Globus pallidus (tissue), 1 donor: ENCODE data around the gene SEMA4B.
"Not testable (repeated sequence)": the region's sequence is repeated elsewhere in the genome, so short reads cannot be mapped to it uniquely, and the experiment has no call there.

ENCODE experiments used
- DNase-seq: peaks from one replicate; pipeline ENCODE4 v3.0.0-alpha.2; 2015; ENCODE audit warnings: low spot score

Gene SEMA4B

GRCh38 chr15:90261811-90262210 lies 60.7 kb downstream of the SEMA4B start:
- no peak for DNase-seq

- no peak for DNase-seq
Observed at GRCh38 chr15:90262426-90262825, 61.3 kb downstream of the SEMA4B start.

- no peak for DNase-seq
Observed at GRCh38 chr15:90264671-90265070, 63.5 kb downstream of the SEMA4B start.

DNA sequence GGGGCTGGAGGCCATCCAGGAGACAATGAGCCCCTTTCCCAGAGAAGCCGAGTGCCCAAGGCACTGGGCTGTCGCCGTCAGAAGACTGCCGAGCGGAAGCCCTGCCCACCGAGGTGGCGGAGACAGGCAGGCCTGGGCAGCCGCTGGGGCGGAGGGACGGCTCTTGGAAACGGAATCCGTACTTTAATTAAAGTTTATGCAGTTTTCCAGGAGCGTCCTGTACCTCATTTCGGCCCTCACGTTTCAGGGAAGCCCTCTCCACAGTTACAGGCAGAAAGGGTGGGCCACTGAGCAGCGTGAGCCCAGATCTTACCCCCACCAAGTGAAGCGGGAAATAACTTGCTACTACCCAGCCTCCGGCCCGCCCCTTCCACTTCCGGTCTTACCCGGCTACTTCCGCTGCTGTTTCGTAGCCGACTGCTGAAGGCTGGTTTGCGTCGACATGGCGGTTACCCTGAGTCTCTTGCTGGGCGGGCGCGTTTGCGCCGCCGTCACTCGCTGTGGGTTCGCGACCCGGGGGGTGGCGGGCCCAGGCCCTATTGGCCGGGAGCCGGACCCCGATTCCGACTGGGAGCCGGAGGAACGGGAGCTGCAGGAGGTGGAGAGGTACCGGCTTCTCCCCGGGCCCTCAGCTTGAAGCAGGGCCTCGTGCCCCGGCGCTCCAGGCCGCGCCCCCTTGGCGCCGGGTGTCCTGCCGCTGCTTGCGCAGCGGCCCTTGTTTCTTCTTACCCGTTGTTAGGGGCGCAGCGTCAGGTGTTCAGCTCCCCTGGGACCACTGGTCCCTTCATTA lies 64.3 kb downstream of the SEMA4B start, which contains the start of gene NGRN:
TSS of gene NGRN (plus strand) at position 402 of the 790 bp plus-strand sequence. CDS start at position 443, 41 bp downstream.
- peak; percentile 96 for DNase-seq

- no peak for DNase-seq
Observed at GRCh38 chr15:90266061-90266431, 64.9 kb downstream of the SEMA4B start.

- no peak for DNase-seq
Observed at GRCh38 chr15:90266485-90266884, 65.4 kb downstream of the SEMA4B start.

- no peak for DNase-seq
Observed at GRCh38 chr15:90268415-90268814, 67.3 kb downstream of the SEMA4B start.

DNA sequence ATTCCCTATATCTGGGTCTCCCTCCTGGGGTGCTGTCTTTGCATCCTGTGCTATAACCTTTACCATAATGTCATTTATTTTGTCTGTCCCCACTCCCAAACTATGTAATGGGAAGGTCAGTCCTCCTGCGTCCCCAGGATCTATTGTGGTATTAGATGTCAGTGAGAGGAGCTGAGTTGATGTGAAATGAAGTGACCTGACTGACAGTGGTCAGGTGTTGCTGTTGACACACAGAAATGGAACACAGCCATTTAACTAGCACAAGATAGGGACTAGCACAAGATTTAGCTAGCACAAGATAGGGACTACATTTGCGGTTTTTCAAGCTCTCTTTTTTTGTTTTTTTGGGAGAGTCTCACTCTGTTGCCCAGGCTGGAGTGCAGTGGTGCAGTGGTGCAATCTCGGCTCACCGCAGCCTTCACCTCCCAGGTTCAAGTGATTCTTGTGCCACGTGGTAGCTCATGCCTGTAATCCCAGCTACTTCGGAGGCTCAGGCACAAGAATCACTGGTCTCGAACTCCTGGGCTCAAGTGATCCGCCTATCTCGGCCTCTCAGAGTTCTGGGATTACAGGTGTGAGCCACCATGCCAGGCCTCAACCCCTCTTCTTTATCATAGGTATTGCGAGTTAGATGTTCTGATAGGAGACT lies 69.5 kb downstream of the SEMA4B start:
- no peak for DNase-seq

DNA sequence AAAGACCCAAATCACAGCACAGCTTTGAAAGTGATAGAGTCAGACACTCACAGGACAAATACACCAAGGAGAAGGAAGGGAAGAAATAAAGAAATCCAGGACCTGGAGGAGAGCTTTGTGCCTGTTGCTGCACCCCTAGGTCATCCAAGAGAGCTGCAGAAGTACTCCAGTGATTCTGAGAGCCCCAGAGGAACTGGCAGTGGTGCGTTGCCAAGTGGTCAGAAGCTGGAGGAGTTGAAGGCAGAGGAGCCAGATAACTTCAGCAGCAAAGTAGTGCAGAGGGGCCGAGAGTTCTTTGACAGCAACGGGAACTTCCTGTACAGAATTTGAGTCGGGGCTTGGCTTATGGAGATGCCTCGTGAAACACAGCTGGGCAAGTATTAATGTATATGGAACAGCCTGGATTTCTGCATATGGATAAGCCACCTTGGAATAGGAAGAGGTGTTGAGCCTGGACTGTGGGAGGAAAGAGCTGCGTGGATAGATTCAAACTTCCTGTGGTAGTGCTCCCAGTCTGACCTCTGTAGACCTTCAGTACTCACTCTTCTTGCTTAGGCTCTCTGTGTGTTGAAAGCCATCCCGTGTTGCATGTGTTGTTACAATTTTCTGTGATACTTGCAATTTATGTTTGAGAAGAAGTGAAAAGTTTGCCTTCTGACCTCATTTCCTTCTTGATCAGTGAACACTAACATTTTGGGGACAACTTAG lies 70.5 kb downstream of the SEMA4B start:
- DNase-seq: no peak

- DNase-seq: not testable (repeated sequence)
Observed at GRCh38 chr15:90278467-90278866, 77.3 kb downstream of the SEMA4B start.
